Esophagus muscularis mucosa (tissue), 4 donors: Measurements from ENCODE around the gene SF3A1. TPM values are rescaled to one million over a fixed set of nuclear protein-coding genes. Genes with fewer than 3 reads are reported as not detected.

Experiments
- DNase-seq: peaks from one replicate; pipeline ENCODE4 v3.0.0-alpha.2; 2017; ENCODE audit errors: extremely low spot score
- H3K27ac ChIP-seq, 4 donors: fragments of 200-600 bp; sonication (generic); replicated peaks in 1 of 4; 1 replicate in 3 of 4; 2 replicates in 1 of 4; pipeline ENCODE4 v1.5.1; 2016 to 2019; ENCODE audit warnings: mild to moderate bottlenecking in 1 of 4
- H3K27me3 ChIP-seq, 4 donors: fragments of 200-600 bp; sonication (generic); one replicate each; pipeline versions ENCODE4 v1.5.1 to v1.6.0; 2016 to 2019
- H3K36me3 ChIP-seq, 4 donors: fragments of 200-600 bp; sonication (generic); one replicate each; pipeline ENCODE4 v1.5.1; 2016 to 2019
- H3K4me1 ChIP-seq, 4 donors: fragments of 200-600 bp; sonication (generic); one replicate each; pipeline ENCODE4 v1.5.1; 2016 to 2019
- H3K4me3 ChIP-seq, 4 donors: fragments of 200-600 bp; sonication (generic); 1 replicate in 2 of 4; 2 replicates in 2 of 4; pipeline ENCODE4 v1.5.1; 2016 to 2019; ENCODE audit warnings: mild to moderate bottlenecking in 4 of 4, moderate library complexity in 1 of 4
- H3K9me3 ChIP-seq, 4 donors: fragments of 200-600 bp; sonication (generic); 1 replicate in 3 of 4; 2 replicates in 1 of 4; pipeline ENCODE4 v1.5.1; 2016 to 2019
- CTCF ChIP-seq, 3 experiments: fragments of 200-600 bp in 2 of 3; fragments of 450-650 bp in 1 of 3; sonication (generic) in 2 of 3; IDR thresholded peaks; one replicate each; pipeline ENCODE4 v1.5.1; 2017 to 2019; ENCODE audit warnings: antibody characterized with exemption in 3 of 3, mild to moderate bottlenecking in 2 of 3, moderate library complexity in 1 of 3
- EP300 ChIP-seq: sonication (generic); formaldehyde crosslinking; IDR thresholded peaks from one replicate; pipeline ENCODE4 v1.6.1; 2017; ENCODE audit warnings: antibody characterized with exemption
- POLR2A ChIP-seq: fragments of 450-650 bp; IDR thresholded peaks from one replicate; pipeline ENCODE4 v1.6.1; 2017; ENCODE audit warnings: antibody characterized with exemption, moderate library complexity, mild to moderate bottlenecking, low read depth
- POLR2AphosphoS5 ChIP-seq, 2 donors: sonication (generic); formaldehyde crosslinking; IDR thresholded peaks; one replicate each; pipeline ENCODE4 v1.6.1; 2017; ENCODE audit warnings: antibody characterized with exemption in 2 of 2
- WGBS: methylation state at CpG from one replicate; pipeline ENCODE4 v1.1.5; 2018; 5-methylcytosine and 5-hydroxymethylcytosine counted together
- intact Hi-C: fragments of 100-400 bp; cut with DNase I; formaldehyde crosslinking; loops from one replicate; pipeline ENCODE4 v1.15.1; 2023
- total RNA-seq, 4 donors: library from RNA; depleted of rRNA; stranded (reverse); fragments of >200 nt; gene quantifications; one replicate each; pipeline versions ENCODE4 v1.1.0 to v1.2.1, GENCODE V29; 2016

The SF3A1 gene
- total RNA-seq, 4 donors from 2014 or later: 32.8 to 85.8 (median 60.0) TPM

GRCh38 chr22:30301995-30302809 lies 54.5 kb downstream of the SF3A1 start:
- no peaks in the 10 kb centered on the region for H3K27me3 ChIP-seq
- H3K27ac ChIP-seq: peak overlapping the region; percentile 76 to 88 (median 84)
- H3K9me3 ChIP-seq: no peaks in the 10 kb centered on the region
- intact Hi-C loops: no loop called here
- peaks cover 18 to 66% (median 52%) of the 10 kb centered on the region in 4 donors for H3K36me3 ChIP-seq
- DNase-seq: no peak
- WGBS: 53% methylated on average over 7 of the region's 9 CpGs
- TF ChIP-seq POLR2A (no peak), POLR2AphosphoS5 (IDR thresholded peaks at IDR 0.05) (peak; percentile 39 to 54)
- no peak overlapping the region for H3K4me3 ChIP-seq
- H3K4me1 ChIP-seq: peaks cover 70 to 91% (median 79%) of the 10 kb centered on the region in 4 donors

GRCh38 chr22:30299322-30299721 lies 57.4 kb downstream of the SF3A1 start:
- intact Hi-C loops: no loop called here
- peak overlapping the region in 3 of 4 donors; percentile 40 to 87 (median 42) for H3K27ac ChIP-seq
- TF ChIP-seq EP300 (no peak), CTCF (IDR thresholded peaks at IDR 0.05) (no peak), POLR2AphosphoS5 (IDR thresholded peaks at IDR 0.05) (no peak), POLR2A (no peak)
- 94% methylated on average over 13 of the region's 13 CpGs for WGBS
- peaks cover 41 to 93% (median 79%) of the 10 kb centered on the region in 4 donors for H3K36me3 ChIP-seq
- no peaks in the 10 kb centered on the region for H3K27me3 ChIP-seq
- peaks cover 42 to 62% (median 50%) of the 10 kb centered on the region in 4 donors for H3K4me1 ChIP-seq
- H3K4me3 ChIP-seq: no peak overlapping the region
- DNase-seq: no peak
- H3K9me3 ChIP-seq: no peaks in the 10 kb centered on the region

GRCh38 chr22:30297991-30298701 lies 58.5 kb downstream of the SF3A1 start:
- no peak for DNase-seq
- intact Hi-C loops: no loop called here
- Histone ChIP-seq H3K4me3 (no peak overlapping the region), H3K27me3 (no peaks in the 10 kb centered on the region), H3K27ac (peak overlapping the region in 3 of 4 donors; percentile 3 to 42 (median 40)), H3K4me1 (peaks cover 30 to 50% (median 38%) of the 10 kb centered on the region in 4 donors), H3K9me3 (no peaks in the 10 kb centered on the region), H3K36me3 (peaks cover 53 to 96% (median 84%) of the 10 kb centered on the region in 4 donors)
- WGBS: 100% methylated on average over 3 of the region's 9 CpGs
- TF ChIP-seq POLR2AphosphoS5 (IDR thresholded peaks at IDR 0.05) (no peak), POLR2A (no peak), CTCF (IDR thresholded peaks at IDR 0.05) (no peak), EP300 (no peak)

- no peak for DNase-seq
- no peaks in the 10 kb centered on the region for H3K9me3 ChIP-seq
- WGBS: 94% methylated on average over 11 of the region's 11 CpGs
- H3K4me1 ChIP-seq: peaks cover 23 to 43% (median 33%) of the 10 kb centered on the region in 4 donors
- no peaks in the 10 kb centered on the region for H3K27me3 ChIP-seq
- intact Hi-C loops: no loop called here
- TF ChIP-seq CTCF (IDR thresholded peaks at IDR 0.05): no peak
- no peak overlapping the region for H3K27ac ChIP-seq
- H3K4me3 ChIP-seq: no peak overlapping the region
- H3K36me3 ChIP-seq: peaks cover 55 to 100% (median 91%) of the 10 kb centered on the region in 4 donors
Observed at GRCh38 chr22:30297276-30297990, 59.3 kb downstream of the SF3A1 start.

- Histone ChIP-seq H3K4me1 (peaks cover 23 to 44% (median 33%) of the 10 kb centered on the region in 4 donors), H3K27me3 (no peaks in the 10 kb centered on the region), H3K9me3 (no peaks in the 10 kb centered on the region), H3K27ac (no peak overlapping the region), H3K4me3 (no peak overlapping the region), H3K36me3 (peaks cover 55 to 100% (median 95%) of the 10 kb centered on the region in 4 donors)
- no peak for DNase-seq
- no peak for TF ChIP-seq EP300
- no peak for TF ChIP-seq POLR2A
- no peak for TF ChIP-seq POLR2AphosphoS5 (IDR thresholded peaks at IDR 0.05)
- TF ChIP-seq CTCF (IDR thresholded peaks at IDR 0.05): no peak
- intact Hi-C loops: no loop called here
- 92% methylated on average over 3 of the region's 3 CpGs for WGBS
Observed at GRCh38 chr22:30296833-30297232, 59.9 kb downstream of the SF3A1 start.
